Measurements from ENCODE around the gene CTPS2.

- TF ChIP-seq CTCF (IDR thresholded peaks at IDR 0.05; ENCODE audit: low read length): no peak
- no peak for TF ChIP-seq EZH2 (IDR thresholded peaks at IDR 0.05; ENCODE audit: borderline replicate concordance, low read length)
These were observed 100.1 kb downstream of the CTPS2 start for GRCh38 chrX:16612257-16612897.

Data from OCI-LY1 (cell line).